A673 (cell line): ENCODE results near the gene BBS5.

Experiments
- CTCF ChIP-seq: fragments of 300-800, 200-600 bp; sonication (generic); conservative IDR thresholded peaks from 2 replicates; pipeline ENCODE4 v1.5.1; 2017; ENCODE audit warnings: low read depth, mild to moderate bottlenecking, antibody characterized with exemption, low read length, moderate library complexity, mixed read lengths
- EZH2 ChIP-seq: fragments of 200-600 bp; sonication (generic); IDR thresholded peaks from 2 replicates; pipeline ENCODE4 v1.6.1; 2017; ENCODE audit warnings: borderline replicate concordance, low read depth, mild to moderate bottlenecking, mixed read lengths, antibody characterized with exemption, low read length; ENCODE audit not compliant: poor library complexity, severe bottlenecking

- TF ChIP-seq CTCF, result no peak
- TF ChIP-seq EZH2, result no peak
Observed at GRCh38 chr2:169480079-169480465, 778 bp downstream of the BBS5 start.
